Neural progenitor cell (in vitro differentiated cells): ENCODE measurements around the gene INPP4A.

ENCODE experiments used
- EZH2phosphoT487 ChIP-seq: fragments of 200-600 bp; sonication (generic); IDR thresholded peaks from 2 replicates; pipeline ENCODE4 v1.6.1; 2017; ENCODE audit warnings: antibody characterized with exemption
- TF ChIP-seq, protein P1 (sequence below): fragments of 200-600 bp; sonication (generic); IDR thresholded peaks from 2 replicates; pipeline ENCODE4 v1.5.1; 2017; ENCODE audit warnings: antibody characterized with exemption, mild to moderate bottlenecking

DNA sequence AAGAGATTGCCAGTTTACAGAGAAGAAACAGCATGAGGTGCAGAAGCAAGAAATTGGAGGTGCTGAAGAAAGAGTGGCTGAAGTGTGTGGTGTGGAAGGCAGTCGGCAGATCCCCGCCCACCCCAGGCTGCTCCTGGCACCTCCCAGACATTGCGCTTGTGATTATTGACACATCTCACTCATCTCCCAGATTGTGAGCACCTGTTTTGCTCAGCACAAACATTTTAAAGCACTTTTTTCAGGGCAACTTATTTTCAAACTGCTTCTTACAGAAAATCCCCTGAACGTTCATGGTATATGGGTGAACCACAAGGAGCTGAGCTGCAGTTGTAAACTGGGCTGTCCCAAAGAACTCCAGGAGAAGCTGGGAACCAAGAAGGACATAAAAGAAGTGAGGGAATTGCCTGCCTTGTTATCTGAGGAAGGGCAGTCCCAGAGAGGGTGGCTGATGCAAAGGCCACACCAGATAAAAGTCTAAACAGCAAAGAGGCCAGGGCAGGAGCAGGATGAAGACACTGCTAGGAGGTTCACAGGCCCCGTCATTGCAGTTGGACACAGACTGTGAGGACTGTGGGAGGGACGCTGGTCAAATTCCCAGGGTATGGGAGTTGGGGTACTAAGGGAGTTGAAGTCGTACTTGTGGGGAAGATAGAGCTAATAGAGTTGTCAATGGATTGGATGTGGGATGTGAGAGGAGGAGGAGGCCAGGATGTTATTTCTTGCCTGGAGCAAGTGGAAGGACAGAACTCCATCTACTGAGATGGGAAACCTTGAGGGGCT, 65.1 kb downstream of the INPP4A start:
- TF ChIP-seq EZH2phosphoT487 = no peak
- TF ChIP-seq, protein P1, sequence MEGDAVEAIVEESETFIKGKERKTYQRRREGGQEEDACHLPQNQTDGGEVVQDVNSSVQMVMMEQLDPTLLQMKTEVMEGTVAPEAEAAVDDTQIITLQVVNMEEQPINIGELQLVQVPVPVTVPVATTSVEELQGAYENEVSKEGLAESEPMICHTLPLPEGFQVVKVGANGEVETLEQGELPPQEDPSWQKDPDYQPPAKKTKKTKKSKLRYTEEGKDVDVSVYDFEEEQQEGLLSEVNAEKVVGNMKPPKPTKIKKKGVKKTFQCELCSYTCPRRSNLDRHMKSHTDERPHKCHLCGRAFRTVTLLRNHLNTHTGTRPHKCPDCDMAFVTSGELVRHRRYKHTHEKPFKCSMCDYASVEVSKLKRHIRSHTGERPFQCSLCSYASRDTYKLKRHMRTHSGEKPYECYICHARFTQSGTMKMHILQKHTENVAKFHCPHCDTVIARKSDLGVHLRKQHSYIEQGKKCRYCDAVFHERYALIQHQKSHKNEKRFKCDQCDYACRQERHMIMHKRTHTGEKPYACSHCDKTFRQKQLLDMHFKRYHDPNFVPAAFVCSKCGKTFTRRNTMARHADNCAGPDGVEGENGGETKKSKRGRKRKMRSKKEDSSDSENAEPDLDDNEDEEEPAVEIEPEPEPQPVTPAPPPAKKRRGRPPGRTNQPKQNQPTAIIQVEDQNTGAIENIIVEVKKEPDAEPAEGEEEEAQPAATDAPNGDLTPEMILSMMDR = no peak
